ENCODE data around the gene HIRA.

Gene HIRA

GRCh38 chr22:19407649-19408606, 23.6 kb downstream of the HIRA start:
- peak; percentile 63 for DNase-seq

GRCh38 chr22:19406846-19407245, 24.7 kb downstream of the HIRA start:
- DNase-seq: no peak

GRCh38 chr22:19406281-19406811, 25.2 kb downstream of the HIRA start:
- no peak for DNase-seq

- no peak for DNase-seq
Measured at GRCh38 chr22:19405652-19406051, 25.9 kb downstream of the HIRA start.

GRCh38 chr22:19405133-19405532, 26.4 kb downstream of the HIRA start:
- no peak for DNase-seq

- no peak for DNase-seq
Measured at GRCh38 chr22:19404676-19405075, 26.9 kb downstream of the HIRA start.

GRCh38 chr22:19402642-19403191, 28.8 kb downstream of the HIRA start:
- no peak for DNase-seq

- no peak for DNase-seq
Measured at GRCh38 chr22:19401483-19401882, 30.1 kb downstream of the HIRA start.

- no peak for DNase-seq
Measured at GRCh38 chr22:19400881-19401280, 30.7 kb downstream of the HIRA start.

GRCh38 chr22:19398652-19399051, 32.9 kb downstream of the HIRA start:
- DNase-seq: peak; percentile 32

GRCh38 chr22:19398206-19398605, 33.3 kb downstream of the HIRA start:
- peak; percentile 93 for DNase-seq

- peak; percentile 18 for DNase-seq
Measured at GRCh38 chr22:19397734-19398104, 33.8 kb downstream of the HIRA start.

- DNase-seq: peak; percentile 95
Measured at GRCh38 chr22:19396934-19397733, 34.4 kb downstream of the HIRA start.

- DNase-seq: no peak
Measured at GRCh38 chr22:19396561-19396933, 35.0 kb downstream of the HIRA start.

GRCh38 chr22:19395276-19395675, 36.3 kb downstream of the HIRA start:
- DNase-seq: no peak

- no peak for DNase-seq
Measured at GRCh38 chr22:19394274-19395050, 37.1 kb downstream of the HIRA start.

GRCh38 chr22:19393704-19394103, 37.8 kb downstream of the HIRA start:
- no peak for DNase-seq

GRCh38 chr22:19387575-19387974, 44.0 kb downstream of the HIRA start:
- DNase-seq: no peak

- no peak for DNase-seq
Measured at GRCh38 chr22:19387038-19387437, 44.5 kb downstream of the HIRA start.

- DNase-seq: no peak
Measured at GRCh38 chr22:19386248-19386647, 45.3 kb downstream of the HIRA start.

GRCh38 chr22:19385221-19385906, 46.2 kb downstream of the HIRA start:
- DNase-seq: no peak

GRCh38 chr22:19383292-19383691, 48.2 kb downstream of the HIRA start:
- DNase-seq: no peak
